Measurements from ENCODE around the gene ERV3-1. TPM values are rescaled to one million over a fixed set of nuclear protein-coding genes. Genes with fewer than 3 reads are reported as not detected.

ERV3-1 gene
- total RNA-seq, 2 experiments from 2014 or later: 34.4 to 55.5 TPM

- ChIA-PET POLR2A (no interaction called here), CTCF (ENCODE audit: unreplicated experiment) (no interaction called here)
- peaks cover 55% of the 10 kb centered on the region for H3K36me3 ChIP-seq (ENCODE audit: insufficient read depth, low read length)
- no peaks in the 10 kb centered on the region for H4K20me1 ChIP-seq (ENCODE audit: insufficient read depth, low read length)
- no peak for TF ChIP-seq EZH2phosphoT487 (IDR thresholded peaks at IDR 0.05; ENCODE audit: borderline replicate concordance, low read depth, low read length)
- TF ChIP-seq CTCF (conservative IDR thresholded peaks at IDR 0.05; ENCODE audit: low read length): no peak
- no peak overlapping the region for H3K27ac ChIP-seq (ENCODE audit: low read depth, low read length, poor library complexity, severe bottlenecking)
- H2AFZ ChIP-seq (ENCODE audit: low read length): no peak overlapping the region
- H3K79me2 ChIP-seq (ENCODE audit: insufficient read depth, low read depth, low read length): no peaks in the 10 kb centered on the region
- no peak overlapping the region for H3K4me3 ChIP-seq (ENCODE audit: low read depth, low read length, poor library complexity, severe bottlenecking)
- no peak overlapping the region for H3K4me2 ChIP-seq (ENCODE audit: low read length)
- TSS peak; percentile 26 for BruUV-seq (replicated peaks)
- H3K9me3 ChIP-seq (ENCODE audit: low read length): peaks cover 80% of the 10 kb centered on the region
- intact Hi-C loops (cut with micrococcal nuclease; ENCODE audit: unreplicated experiment): no loop called here
- H3K9me2 ChIP-seq (ENCODE audit: insufficient read depth, low read length): no peaks in the 10 kb centered on the region
- no peak for DNase-seq (ENCODE audit: low spot score)
- H3K4me1 ChIP-seq (ENCODE audit: insufficient read depth, low read length, poor library complexity, severe bottlenecking): no peaks in the 10 kb centered on the region
These were observed 27.8 kb downstream of the ERV3-1 start for GRCh38 chr7:64978497-64979203.

GRCh38 chr7:64965594-64965993, 40.9 kb downstream of the ERV3-1 start:
- peaks cover 4% of the 10 kb centered on the region; the same call in 1 of the 2 replicates for H3K9me3 ChIP-seq (ENCODE audit: low read length)
- H3K4me1 ChIP-seq (ENCODE audit: insufficient read depth, low read length, poor library complexity, severe bottlenecking): no peaks in the 10 kb centered on the region
- no peaks in the 10 kb centered on the region for H4K20me1 ChIP-seq (ENCODE audit: insufficient read depth, low read length)
- H3K4me2 ChIP-seq (ENCODE audit: low read length): no peak overlapping the region
- ChIA-PET CTCF (ENCODE audit: unreplicated experiment) (no interaction called here), POLR2A (no interaction called here)
- H3K36me3 ChIP-seq (ENCODE audit: insufficient read depth, low read length): no peaks in the 10 kb centered on the region
- intact Hi-C loops (cut with micrococcal nuclease; ENCODE audit: unreplicated experiment): no loop called here
- BruUV-seq (replicated peaks): no TSS peak
- H3K27ac ChIP-seq (ENCODE audit: low read depth, low read length, poor library complexity, severe bottlenecking): no peak overlapping the region
- no peak for DNase-seq (ENCODE audit: low spot score)
- TF ChIP-seq CTCF (conservative IDR thresholded peaks at IDR 0.05; ENCODE audit: low read length) (no peak), EZH2phosphoT487 (IDR thresholded peaks at IDR 0.05; ENCODE audit: borderline replicate concordance, low read depth, low read length) (no peak)
- H3K4me3 ChIP-seq (ENCODE audit: low read depth, low read length, poor library complexity, severe bottlenecking): no peak overlapping the region
- no peaks in the 10 kb centered on the region for H3K9me2 ChIP-seq (ENCODE audit: insufficient read depth, low read length)
- no peaks in the 10 kb centered on the region for H3K79me2 ChIP-seq (ENCODE audit: insufficient read depth, low read depth, low read length)
- no peak overlapping the region for H2AFZ ChIP-seq (ENCODE audit: low read length)

- no peak overlapping the region for H3K4me3 ChIP-seq (ENCODE audit: low read depth, low read length, poor library complexity, severe bottlenecking)
These were observed 47.3 kb downstream of the ERV3-1 start for GRCh38 chr7:64959072-64959747.

More at GRCh38 chr7:64959072-64959747, 47.3 kb downstream of the ERV3-1 start:
- no peaks in the 10 kb centered on the region for H3K9me3 ChIP-seq (ENCODE audit: low read length)
- ChIA-PET CTCF (ENCODE audit: unreplicated experiment) (no interaction called here), POLR2A (interaction anchor here (0.5 to 0.7 kb wide), 3 partner anchors 21 to 486 kb away, joined by 3 read pairs; no protein-coding TSS in a partner anchor)
- H4K20me1 ChIP-seq (ENCODE audit: insufficient read depth, low read length): no peaks in the 10 kb centered on the region
- H3K36me3 ChIP-seq (ENCODE audit: insufficient read depth, low read length): no peaks in the 10 kb centered on the region
- H3K4me2 ChIP-seq (ENCODE audit: low read length): peak overlapping the region; percentile 24
- DNase-seq (ENCODE audit: low spot score): peak; percentile 51
- TF ChIP-seq CTCF (conservative IDR thresholded peaks at IDR 0.05; ENCODE audit: low read length) (no peak), EZH2phosphoT487 (IDR thresholded peaks at IDR 0.05; ENCODE audit: borderline replicate concordance, low read depth, low read length) (no peak)
- peaks cover 11% of the 10 kb centered on the region for H3K4me1 ChIP-seq (ENCODE audit: insufficient read depth, low read length, poor library complexity, severe bottlenecking)
- no peak overlapping the region for H3K27ac ChIP-seq (ENCODE audit: low read depth, low read length, poor library complexity, severe bottlenecking)
- no peak overlapping the region; the same call in 1 of the 2 replicates for H2AFZ ChIP-seq (ENCODE audit: low read length)
- H3K79me2 ChIP-seq (ENCODE audit: insufficient read depth, low read depth, low read length): no peaks in the 10 kb centered on the region
- H3K9me2 ChIP-seq (ENCODE audit: insufficient read depth, low read length): no peaks in the 10 kb centered on the region
- intact Hi-C loops (cut with micrococcal nuclease; ENCODE audit: unreplicated experiment): no loop called here
- BruUV-seq (replicated peaks): no TSS peak

All from OCI-LY7 (cell line).